Suprapubic skin (tissue), 4 donors: Measurements from ENCODE around the gene ETS1.

ENCODE experiments used
- EP300 ChIP-seq: sonication (generic); formaldehyde crosslinking; IDR thresholded peaks from one replicate; pipeline ENCODE4 v1.6.1; 2017; ENCODE audit warnings: antibody characterized with exemption
- POLR2AphosphoS5 ChIP-seq, 3 donors: sonication (generic); formaldehyde crosslinking; IDR thresholded peaks; one replicate each; pipeline ENCODE4 v1.6.1; 2017; ENCODE audit warnings: antibody characterized with exemption in 3 of 3
- TF ChIP-seq, protein P1 (sequence below), 2 donors: fragments of 200-600 bp in 1 of 2; fragments of 450-650 bp in 1 of 2; sonication (generic) in 1 of 2; IDR thresholded peaks; one replicate each; pipeline ENCODE4 v1.5.1; 2016 to 2019; ENCODE audit warnings: antibody characterized with exemption in 2 of 2, mild to moderate bottlenecking in 1 of 2, moderate library complexity in 1 of 2

DNA sequence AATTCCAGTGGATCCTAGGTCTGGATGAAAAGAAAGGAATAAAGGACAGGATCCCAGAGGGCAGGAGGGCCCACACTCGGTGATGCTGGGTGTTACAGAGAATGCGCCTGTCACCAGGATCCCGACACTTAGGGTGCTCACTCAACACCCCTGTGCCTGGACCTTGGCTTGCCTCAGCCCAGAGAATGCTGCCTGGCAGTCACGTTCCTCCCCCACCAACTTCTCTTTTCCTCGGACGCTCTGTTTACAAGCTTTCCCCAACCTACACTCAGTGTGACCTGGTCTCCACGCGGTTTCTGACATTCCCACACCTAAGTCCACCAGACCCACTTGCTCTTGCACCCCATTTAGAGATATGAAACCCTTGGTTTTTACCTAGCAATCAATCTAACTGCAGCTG, 38.0 kb upstream of the ETS1 start:
- TF ChIP-seq EP300 (no peak), POLR2AphosphoS5 (IDR thresholded peaks at IDR 0.05) (no peak)
- TF ChIP-seq, protein P1, sequence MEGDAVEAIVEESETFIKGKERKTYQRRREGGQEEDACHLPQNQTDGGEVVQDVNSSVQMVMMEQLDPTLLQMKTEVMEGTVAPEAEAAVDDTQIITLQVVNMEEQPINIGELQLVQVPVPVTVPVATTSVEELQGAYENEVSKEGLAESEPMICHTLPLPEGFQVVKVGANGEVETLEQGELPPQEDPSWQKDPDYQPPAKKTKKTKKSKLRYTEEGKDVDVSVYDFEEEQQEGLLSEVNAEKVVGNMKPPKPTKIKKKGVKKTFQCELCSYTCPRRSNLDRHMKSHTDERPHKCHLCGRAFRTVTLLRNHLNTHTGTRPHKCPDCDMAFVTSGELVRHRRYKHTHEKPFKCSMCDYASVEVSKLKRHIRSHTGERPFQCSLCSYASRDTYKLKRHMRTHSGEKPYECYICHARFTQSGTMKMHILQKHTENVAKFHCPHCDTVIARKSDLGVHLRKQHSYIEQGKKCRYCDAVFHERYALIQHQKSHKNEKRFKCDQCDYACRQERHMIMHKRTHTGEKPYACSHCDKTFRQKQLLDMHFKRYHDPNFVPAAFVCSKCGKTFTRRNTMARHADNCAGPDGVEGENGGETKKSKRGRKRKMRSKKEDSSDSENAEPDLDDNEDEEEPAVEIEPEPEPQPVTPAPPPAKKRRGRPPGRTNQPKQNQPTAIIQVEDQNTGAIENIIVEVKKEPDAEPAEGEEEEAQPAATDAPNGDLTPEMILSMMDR (IDR thresholded peaks at IDR 0.05): no peak
